ENCODE measurements around the gene ADARB2.
"Not testable (repeated sequence)": the region's sequence is repeated elsewhere in the genome, so short reads cannot be mapped to it uniquely, and the experiment has no call there.

The ADARB2 gene

GRCh38 chr10:1360011-1360557 lies 377.2 kb downstream of the ADARB2 start:
- DNase-seq: no peak

- DNase-seq: no peak
These were observed 377.7 kb downstream of the ADARB2 start for GRCh38 chr10:1359626-1359955.

GRCh38 chr10:1358860-1359625 lies 378.3 kb downstream of the ADARB2 start:
- DNase-seq: no peak

DNA sequence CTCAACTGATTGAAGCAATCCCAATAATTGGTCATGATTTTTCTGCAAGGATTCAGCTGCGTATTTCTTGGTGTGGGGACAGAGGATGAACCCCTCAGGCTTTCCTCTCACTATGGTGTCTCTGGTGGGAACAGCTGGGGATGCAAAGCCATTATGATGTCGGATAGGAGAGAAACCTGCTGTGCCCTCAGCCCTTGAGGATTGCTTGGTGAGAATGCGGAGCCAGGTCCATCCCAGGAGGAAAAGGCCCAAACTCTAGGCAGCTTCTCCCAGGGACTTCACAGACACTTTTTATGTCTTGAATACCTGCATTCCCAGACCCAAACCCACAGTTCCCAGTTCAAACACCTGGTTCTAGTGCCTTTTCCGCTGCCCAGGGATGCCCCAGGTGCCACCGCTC lies 379.2 kb downstream of the ADARB2 start:
- no peak for DNase-seq

- no peak for DNase-seq
These were observed 381.0 kb downstream of the ADARB2 start for GRCh38 chr10:1356349-1356748.

- no peak for DNase-seq
These were observed 382.3 kb downstream of the ADARB2 start for GRCh38 chr10:1354809-1355710.

GRCh38 chr10:1352296-1352695 lies 385.0 kb downstream of the ADARB2 start:
- not testable (repeated sequence) for DNase-seq

- DNase-seq: no peak
These were observed 388.6 kb downstream of the ADARB2 start for GRCh38 chr10:1348773-1349050.

- no peak for DNase-seq
These were observed 389.2 kb downstream of the ADARB2 start for GRCh38 chr10:1347962-1348772.

- DNase-seq: no peak
These were observed 389.8 kb downstream of the ADARB2 start for GRCh38 chr10:1347525-1347924.

GRCh38 chr10:1346201-1346600 lies 391.1 kb downstream of the ADARB2 start:
- no peak for DNase-seq

DNA sequence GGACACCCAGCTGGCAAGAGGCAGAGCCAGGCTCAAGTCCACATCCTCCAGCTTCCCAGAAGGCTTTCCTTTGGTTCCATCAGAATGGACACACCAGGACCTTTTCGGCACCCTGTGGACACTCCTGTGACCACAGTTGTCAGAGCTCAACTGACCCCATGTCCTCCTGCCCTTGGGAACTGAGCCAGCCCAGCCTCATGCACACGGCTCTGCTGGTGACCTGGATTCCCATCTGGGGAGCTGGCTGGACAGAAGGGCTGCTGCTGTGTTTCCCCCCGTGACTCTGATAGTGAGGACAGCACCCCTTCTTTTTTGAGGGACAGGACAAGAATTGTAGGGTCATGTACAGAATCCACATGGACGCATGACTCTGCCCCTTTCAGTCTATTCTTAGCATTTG lies 392.0 kb downstream of the ADARB2 start:
- DNase-seq: no peak

DNA sequence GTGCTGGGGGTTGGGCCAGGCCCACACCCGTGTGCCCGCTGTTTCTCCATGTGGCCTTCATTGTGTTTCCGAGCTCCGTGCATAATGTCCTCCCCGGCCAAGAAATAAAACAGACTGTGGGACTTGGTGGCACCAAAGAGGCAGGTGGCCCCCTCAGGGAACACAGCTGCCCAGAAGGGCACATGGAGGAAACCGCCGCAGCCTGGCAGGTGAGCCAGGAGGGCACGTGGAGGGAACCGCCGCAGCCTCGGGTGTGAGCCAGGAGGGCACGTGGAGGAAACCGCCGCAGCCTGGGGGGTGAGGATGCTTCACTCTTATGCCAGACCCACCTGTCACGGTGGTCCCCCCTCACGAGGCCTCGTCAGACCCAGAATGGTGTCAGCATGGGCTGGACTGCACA lies 392.5 kb downstream of the ADARB2 start:
- DNase-seq: no peak

- DNase-seq: no peak
These were observed 392.9 kb downstream of the ADARB2 start for GRCh38 chr10:1344408-1344807.

GRCh38 chr10:1343176-1343575 lies 394.1 kb downstream of the ADARB2 start:
- DNase-seq: no peak

- DNase-seq: not testable (repeated sequence)
These were observed 396.3 kb downstream of the ADARB2 start for GRCh38 chr10:1341052-1341451.

GRCh38 chr10:1339396-1339795 lies 397.9 kb downstream of the ADARB2 start:
- DNase-seq: no peak

GRCh38 chr10:1335642-1336041 lies 401.7 kb downstream of the ADARB2 start:
- DNase-seq: no peak

GRCh38 chr10:1333981-1334380 lies 403.3 kb downstream of the ADARB2 start:
- DNase-seq: no peak

GRCh38 chr10:1331560-1331959 lies 405.8 kb downstream of the ADARB2 start:
- no peak for DNase-seq

GRCh38 chr10:1329622-1330021 lies 407.7 kb downstream of the ADARB2 start:
- DNase-seq: no peak

DNA sequence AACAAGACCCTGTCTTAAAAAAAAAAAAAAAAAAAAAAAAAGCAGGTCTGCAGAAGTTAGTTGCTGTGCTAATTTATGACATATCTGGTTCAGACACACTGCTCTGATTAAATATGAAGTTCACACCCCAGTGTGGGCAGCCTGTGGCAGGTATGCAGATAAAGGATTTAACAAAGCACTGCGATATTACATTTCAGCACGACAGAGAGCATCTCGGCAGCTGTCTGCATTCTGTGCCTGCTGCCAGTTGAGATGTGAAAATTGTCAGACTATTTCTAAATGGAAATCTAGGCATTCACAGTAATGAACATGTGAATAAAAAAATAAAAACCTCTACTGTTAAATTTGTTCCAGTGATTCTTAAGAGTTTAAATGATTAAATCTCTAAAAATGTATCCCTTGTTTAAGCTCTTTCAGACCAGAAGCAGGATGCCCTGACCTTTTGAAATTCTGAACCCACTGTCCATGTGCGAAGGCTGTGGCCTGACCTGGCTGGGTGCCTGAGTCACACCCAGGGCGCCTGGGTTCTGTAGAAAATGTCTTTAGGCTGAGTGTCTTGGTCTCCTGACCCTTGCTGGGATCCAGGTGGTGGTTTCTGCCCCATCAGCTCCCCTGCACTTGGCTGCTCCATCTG lies 408.2 kb downstream of the ADARB2 start:
- DNase-seq: peak in 1 of 2 experiments; percentile 47

All from NCI-H524 (cell line).